Stimulated activated CD4-positive, alpha-beta T cell treated with anti-CD3 and anti-CD28 coated beads, Interleukin-4, amount 100 ng/mL, for 4 hours (primary cell): Measurements from ENCODE around the gene ENPP1.

ENCODE experiments used
- DNase-seq, 2 experiments: peaks; one replicate each; pipeline ENCODE4 v3.0.0-alpha.2; 2020

The ENPP1 gene

GRCh38 chr6:131787766-131788712, 19.8 kb upstream of the ENPP1 start:
- DNase-seq: no peak

GRCh38 chr6:131789219-131789618, 18.6 kb upstream of the ENPP1 start:
- no peak for DNase-seq

- DNase-seq: no peak
Measured at GRCh38 chr6:131791476-131791875, 16.3 kb upstream of the ENPP1 start.

- DNase-seq: no peak
Measured at GRCh38 chr6:131792091-131792496, 15.7 kb upstream of the ENPP1 start.

- DNase-seq: no peak
Measured at GRCh38 chr6:131795366-131795765, 12.5 kb upstream of the ENPP1 start.

GRCh38 chr6:131802347-131802746, 5.5 kb upstream of the ENPP1 start:
- DNase-seq: no peak

- no peak for DNase-seq
Measured at GRCh38 chr6:131803007-131803769, 4.6 kb upstream of the ENPP1 start.

GRCh38 chr6:131804131-131804530, 3.7 kb upstream of the ENPP1 start:
- DNase-seq: no peak

GRCh38 chr6:131807321-131807643, 538 bp upstream of the ENPP1 start:
- no peak for DNase-seq

- DNase-seq: no peak
Measured at GRCh38 chr6:131808460-131809269, 845 bp downstream of the ENPP1 start.

GRCh38 chr6:131811500-131811899, 3.7 kb downstream of the ENPP1 start:
- DNase-seq: no peak

- no peak for DNase-seq
Measured at GRCh38 chr6:131813991-131814390, 6.2 kb downstream of the ENPP1 start.

GRCh38 chr6:131816869-131817268, 9.0 kb downstream of the ENPP1 start:
- DNase-seq: no peak

- no peak for DNase-seq
Measured at GRCh38 chr6:131819572-131820124, 11.8 kb downstream of the ENPP1 start.

GRCh38 chr6:131821010-131821807, 13.4 kb downstream of the ENPP1 start:
- no peak for DNase-seq

- DNase-seq: no peak
Measured at GRCh38 chr6:131822119-131822518, 14.3 kb downstream of the ENPP1 start.

GRCh38 chr6:131823276-131823902, 15.6 kb downstream of the ENPP1 start:
- no peak for DNase-seq

- DNase-seq: no peak
Measured at GRCh38 chr6:131825946-131826345, 18.1 kb downstream of the ENPP1 start.

GRCh38 chr6:131828080-131828479, 20.3 kb downstream of the ENPP1 start:
- DNase-seq: no peak

- DNase-seq: no peak
Measured at GRCh38 chr6:131828951-131829350, 21.1 kb downstream of the ENPP1 start.

GRCh38 chr6:131831392-131831791, 23.6 kb downstream of the ENPP1 start:
- no peak for DNase-seq

- DNase-seq: no peak
Measured at GRCh38 chr6:131831886-131832285, 24.1 kb downstream of the ENPP1 start.
